Right ventricle myocardium superior (tissue), 1 donor: ENCODE results near the gene ATP5PB. TPM values are rescaled to one million over a fixed set of nuclear protein-coding genes. Genes with fewer than 3 reads are reported as not detected.

Source experiments
- ATAC-seq: fragments of 200-7000 bp; cut with Tn5 transposase; one replicate; pipeline ENCODE4 v1.9.1; 2020; ENCODE audit warnings: mild to moderate bottlenecking; ENCODE audit not compliant: poor library complexity
- DNase-seq: peaks from one replicate; pipeline ENCODE4 v3.0.0-alpha.2; 2020
- intact Hi-C: fragments of 100-400 bp; cut with DNase I; formaldehyde crosslinking; loops from one replicate; pipeline ENCODE4 v1.11.2; 2022
- total RNA-seq: library from RNA; stranded (reverse); fragmentation: NEBNext Ultra II Directional; extraction: Animal tissue kit (Norgen Biotek cat#: 25700); gene quantifications from one replicate; pipeline ENCODE4 v1.2.1, GENCODE V29; 2021
- donor health status: DM: no; HTN: yes; CAD: no; lungs with severe emphysema.

Gene ATP5PB
- total RNA-seq, 1 donor from 2014 or later: 680 TPM

DNA sequence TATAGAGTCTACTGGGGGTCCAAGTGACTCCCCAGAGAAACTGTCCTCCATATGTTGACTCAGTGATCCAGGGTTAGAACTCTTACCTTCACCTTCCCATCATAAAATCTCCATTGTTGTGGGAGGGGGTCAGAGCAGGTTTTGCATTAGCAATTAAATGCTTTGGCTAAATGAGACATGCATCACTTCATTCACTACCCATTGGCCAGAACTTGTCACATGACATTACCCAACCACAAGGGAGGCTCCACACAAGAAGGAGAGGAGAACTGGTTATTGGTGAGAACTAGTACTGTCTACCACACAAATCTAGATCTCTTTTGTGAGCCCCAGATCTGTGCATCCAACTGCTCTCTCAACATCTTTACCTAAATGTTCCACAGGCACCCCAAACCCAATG is 20.3 kb downstream of the ATP5PB start:
- ATAC-seq: no peak
- no peak for DNase-seq
- intact Hi-C loops: no loop called here

DNA sequence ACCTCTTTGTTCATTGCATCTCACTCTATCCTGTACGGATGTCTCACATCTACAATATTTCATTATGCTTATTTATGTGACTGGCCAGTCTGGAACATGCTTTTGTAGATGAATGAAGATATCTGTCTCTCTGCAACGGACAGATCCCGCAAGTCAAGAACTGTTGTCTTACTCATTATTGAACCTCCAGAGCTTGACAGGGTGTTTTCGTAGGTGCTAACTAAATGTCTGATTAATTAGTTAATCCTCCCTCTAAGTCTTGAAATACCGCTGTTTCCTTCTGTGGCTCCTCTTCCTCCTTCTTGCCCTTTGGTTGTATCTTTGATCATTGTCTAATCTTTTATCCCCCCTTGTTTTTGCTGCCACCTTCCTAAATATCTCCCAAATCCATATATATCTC is 21.3 kb downstream of the ATP5PB start:
- ATAC-seq (no peak), DNase-seq (no peak)
- intact Hi-C loops: no loop called here

DNA sequence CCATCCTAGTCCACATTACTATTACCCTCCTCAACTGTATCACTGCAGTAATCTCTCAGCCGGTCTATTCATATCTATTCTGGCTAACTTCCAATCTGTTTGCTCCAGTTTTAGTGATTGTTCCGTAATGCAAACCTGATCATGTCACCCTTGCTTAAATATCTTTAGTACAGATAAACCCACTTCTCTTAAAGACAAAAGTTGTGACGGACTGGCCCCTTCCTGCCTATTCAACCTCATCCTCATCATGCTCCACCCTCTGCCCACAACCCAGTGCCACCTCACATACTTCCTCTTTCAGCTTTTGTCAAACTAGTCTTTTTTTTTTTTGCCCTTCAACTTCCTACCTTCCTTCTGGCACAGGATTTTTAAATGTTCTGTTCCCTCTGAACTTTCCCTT is 21.7 kb downstream of the ATP5PB start:
- intact Hi-C loops: no loop called here
- DNase-seq (peak; percentile 48), ATAC-seq (peak; percentile 51)

DNA sequence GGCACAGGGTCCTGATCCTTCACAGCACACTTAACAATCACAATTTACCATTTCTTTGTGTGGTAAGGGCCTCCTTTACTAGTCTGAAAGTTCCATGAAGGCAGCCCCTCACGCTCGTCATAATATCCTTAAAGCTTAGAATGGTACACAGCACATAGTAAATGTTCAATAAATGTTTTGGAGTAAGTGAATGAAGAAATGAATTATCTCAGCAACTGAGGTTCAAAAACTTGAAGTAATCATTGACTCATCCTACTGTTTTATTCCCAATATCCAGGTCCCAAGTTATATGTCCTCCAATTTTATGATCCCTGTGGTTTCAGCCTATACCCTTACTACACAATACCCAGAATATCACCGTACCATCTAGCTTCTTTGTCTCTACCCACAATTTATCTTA is 22.3 kb downstream of the ATP5PB start:
- no peak for ATAC-seq
- DNase-seq: no peak
- intact Hi-C loops: no loop called here

DNA sequence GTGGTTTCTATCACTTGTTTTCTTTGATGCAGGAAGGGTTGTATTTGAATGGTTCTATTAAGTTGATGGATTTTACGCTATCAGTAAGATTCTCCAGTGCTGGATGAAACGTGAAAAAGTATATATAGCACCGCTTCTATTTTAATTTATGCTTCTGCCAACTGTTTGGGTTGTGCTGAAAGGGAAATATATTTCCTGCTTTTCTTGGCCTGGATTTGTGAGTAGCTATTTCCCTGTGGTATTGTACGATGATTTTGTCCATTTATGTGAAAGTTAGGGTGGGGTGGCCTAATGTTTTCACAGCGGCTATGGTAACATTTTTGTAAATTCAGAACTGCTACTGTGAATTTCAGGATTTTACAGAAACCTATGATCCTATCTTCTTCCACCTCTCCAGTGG is 24.8 kb downstream of the ATP5PB start:
- intact Hi-C loops: no loop called here
- ATAC-seq (peak; percentile 29), DNase-seq (no peak)

- intact Hi-C loops: no loop called here
- DNase-seq: no peak
Observed at GRCh38 chr1:111474521-111474920, 25.3 kb downstream of the ATP5PB start.

DNA sequence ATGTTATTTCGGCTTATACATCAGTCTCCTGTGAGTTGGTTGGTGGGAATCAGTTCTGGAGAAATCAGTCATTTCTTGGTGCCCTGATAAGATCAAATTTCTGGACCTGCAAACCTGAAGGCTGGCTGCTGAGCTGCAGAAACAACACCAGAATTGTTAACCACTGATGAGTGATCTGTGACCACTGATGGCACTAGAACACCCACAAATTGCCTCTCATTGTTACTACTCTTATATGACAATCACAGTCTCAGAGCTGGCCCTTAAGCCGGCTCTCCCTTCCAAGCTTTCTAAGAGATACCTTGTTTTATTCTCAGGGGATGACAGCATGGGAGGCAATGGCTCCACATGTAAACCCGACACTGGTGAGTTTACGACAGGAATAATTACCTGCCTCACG is 26.4 kb downstream of the ATP5PB start:
- ATAC-seq: no peak
- no peak for DNase-seq
- intact Hi-C loops: no loop called here

More at GRCh38 chr1:111474521-111474920, 25.3 kb downstream of the ATP5PB start:
- peak; percentile 36 for ATAC-seq

GRCh38 chr1:111476214-111476613 is 26.9 kb downstream of the ATP5PB start:
- intact Hi-C loops: no loop called here
- ATAC-seq: no peak
- no peak for DNase-seq

DNA sequence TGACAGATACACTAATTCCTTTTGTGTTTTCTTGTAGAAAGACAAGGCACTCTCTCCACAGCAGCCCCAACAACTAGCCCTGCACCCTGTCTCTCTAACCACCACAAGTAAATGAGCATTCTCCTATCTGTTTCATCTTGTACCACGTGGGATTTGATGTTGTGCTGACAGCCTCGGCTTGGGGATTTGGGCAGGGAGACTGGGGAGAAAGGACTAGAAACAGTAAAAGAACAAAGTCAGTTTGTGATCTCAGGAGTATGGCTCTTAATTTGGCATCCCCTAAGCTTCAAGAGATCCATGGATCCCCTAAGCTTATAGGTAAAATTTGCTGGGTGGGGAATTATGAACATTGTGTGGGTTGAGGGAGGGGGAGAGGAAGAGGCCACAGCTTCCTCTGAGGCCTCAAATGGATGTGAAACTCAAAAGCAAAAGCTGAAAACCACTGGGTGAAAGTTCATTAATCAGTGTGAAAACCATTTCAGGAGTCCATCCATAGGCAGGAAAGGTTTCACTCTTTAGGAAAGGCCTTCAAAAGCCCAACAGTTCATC is 27.6 kb downstream of the ATP5PB start:
- ATAC-seq (no peak), DNase-seq (no peak)
- intact Hi-C loops: no loop called here

DNA sequence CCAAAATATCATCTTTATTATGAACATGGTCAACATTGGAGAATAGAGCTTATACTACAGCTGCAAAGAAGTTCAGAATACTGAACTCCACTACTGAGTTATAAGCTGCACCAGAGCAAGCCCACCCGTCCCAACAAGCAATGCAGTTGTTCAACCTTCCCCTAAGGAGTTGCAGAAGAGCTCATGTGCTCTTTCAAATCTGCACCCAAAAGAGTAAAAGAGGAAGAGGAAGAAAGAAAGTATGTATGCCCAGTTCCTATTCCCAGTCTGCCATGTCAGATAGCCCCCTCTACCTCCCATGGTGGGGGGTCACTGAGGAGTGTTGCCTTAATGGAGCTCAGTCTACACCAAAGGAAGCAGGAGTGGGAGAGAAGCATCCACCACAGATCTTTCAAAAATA is 31.4 kb downstream of the ATP5PB start:
- intact Hi-C loops: loop anchor here (5.0 kb wide), 1 partner anchor 277 kb away; the partner anchor contains the start of gene DDX20
- DNase-seq: no peak
- ATAC-seq: no peak

- peak; percentile 96 for ATAC-seq
- intact Hi-C loops: loop anchor here (5.0 kb wide), 1 partner anchor 276 kb away; the partner anchor contains the start of gene DDX20
- DNase-seq: peak; percentile 89
Observed at GRCh38 chr1:111481387-111482221, 32.3 kb downstream of the ATP5PB start.

DNA sequence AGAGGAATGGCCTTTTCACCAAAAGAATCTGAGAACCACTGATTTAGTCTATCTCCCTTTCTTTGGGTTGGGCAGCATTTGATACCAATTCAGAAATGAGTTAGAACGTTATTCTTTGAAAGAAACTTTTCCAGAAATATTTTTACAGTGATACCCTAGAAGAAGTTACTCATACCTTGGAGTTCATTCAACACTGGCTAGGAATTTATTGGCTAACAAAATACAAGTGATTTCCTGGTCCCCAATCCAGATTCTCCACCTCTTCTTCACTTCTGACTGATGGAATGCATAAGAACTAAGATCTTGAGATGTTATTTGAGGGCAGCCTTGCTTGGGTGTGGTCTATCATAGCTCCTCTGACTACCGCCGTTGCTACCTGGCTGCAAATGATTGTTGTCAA is 33.9 kb downstream of the ATP5PB start:
- DNase-seq (no peak), ATAC-seq (no peak)
- intact Hi-C loops: loop anchor here (5.0 kb wide), 1 partner anchor 274 kb away; the partner anchor contains the start of gene DDX20

DNA sequence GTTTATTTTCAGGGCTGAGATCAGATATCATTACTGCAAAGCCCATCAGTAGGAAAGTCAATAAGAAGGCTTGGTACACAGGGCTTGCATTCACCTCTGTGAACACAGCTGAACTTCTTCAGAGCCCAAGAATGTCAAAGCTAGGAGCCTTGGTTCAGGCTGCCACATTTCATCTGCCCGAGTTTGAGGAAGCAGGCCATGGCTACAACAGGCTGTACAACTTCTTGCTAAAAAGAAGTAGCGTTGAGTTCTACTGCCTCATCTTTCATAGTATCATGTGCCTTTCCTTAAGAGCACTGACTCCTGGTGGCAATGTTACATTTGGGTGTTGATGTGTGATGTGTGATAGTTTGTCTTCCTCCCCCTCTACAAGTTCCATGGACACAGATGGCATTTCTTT is 34.6 kb downstream of the ATP5PB start:
- ATAC-seq (no peak), DNase-seq (no peak)
- intact Hi-C loops: loop anchor here (5.0 kb wide), 1 partner anchor 273 kb away; the partner anchor contains the start of gene DDX20

- intact Hi-C loops: loop anchor here (5.0 kb wide), 1 partner anchor 273 kb away; the partner anchor contains the start of gene DDX20
- ATAC-seq: no peak
- no peak for DNase-seq
Observed at GRCh38 chr1:111484391-111485026, 35.2 kb downstream of the ATP5PB start.

DNA sequence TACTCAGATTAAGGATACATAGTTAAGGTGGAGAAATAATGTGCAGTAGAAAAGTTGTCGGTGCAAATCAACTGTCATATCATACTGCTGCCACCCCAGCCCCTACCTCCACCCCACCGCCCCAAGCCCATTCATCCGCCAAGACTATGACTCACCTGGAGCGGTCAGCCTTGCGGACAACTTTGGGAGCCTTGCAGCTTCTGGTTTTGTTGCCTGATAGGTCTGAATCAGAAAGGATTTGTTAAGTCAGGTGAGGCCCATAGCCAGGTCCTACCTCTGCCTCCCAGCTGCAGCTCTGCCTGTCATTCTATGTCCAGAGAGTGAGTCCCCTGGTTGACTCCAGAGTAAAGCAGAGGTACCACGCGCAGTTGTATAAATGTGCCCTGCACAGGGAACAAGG is 37.2 kb downstream of the ATP5PB start:
- intact Hi-C loops: no loop called here
- DNase-seq: no peak
- no peak for ATAC-seq

DNA sequence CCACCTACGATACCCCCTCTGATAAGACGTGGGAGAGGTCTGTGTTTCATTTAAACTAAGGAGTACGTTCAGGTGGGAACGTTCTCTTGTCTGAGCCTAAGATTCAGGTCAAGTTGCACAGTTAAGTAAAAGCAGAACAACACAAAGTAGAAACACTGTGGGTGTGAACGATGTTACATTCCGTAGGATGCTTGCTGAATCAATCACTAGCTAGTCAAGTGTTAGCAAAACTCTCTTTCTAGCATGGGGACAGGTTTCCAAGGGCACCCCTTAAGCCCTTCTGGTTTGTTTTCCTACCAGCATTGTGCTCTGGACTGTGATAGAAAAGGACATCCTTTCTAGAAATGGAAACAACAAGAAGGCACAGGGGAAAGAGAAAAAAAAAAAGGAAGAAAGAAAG is 37.9 kb downstream of the ATP5PB start:
- ATAC-seq: no peak
- intact Hi-C loops: no loop called here

GRCh38 chr1:111488669-111489068 is 39.4 kb downstream of the ATP5PB start:
- no peak for DNase-seq
- ATAC-seq: no peak
- intact Hi-C loops: no loop called here

More for the DNA sequence above, 37.9 kb downstream of the ATP5PB start:
- no peak for DNase-seq

DNA sequence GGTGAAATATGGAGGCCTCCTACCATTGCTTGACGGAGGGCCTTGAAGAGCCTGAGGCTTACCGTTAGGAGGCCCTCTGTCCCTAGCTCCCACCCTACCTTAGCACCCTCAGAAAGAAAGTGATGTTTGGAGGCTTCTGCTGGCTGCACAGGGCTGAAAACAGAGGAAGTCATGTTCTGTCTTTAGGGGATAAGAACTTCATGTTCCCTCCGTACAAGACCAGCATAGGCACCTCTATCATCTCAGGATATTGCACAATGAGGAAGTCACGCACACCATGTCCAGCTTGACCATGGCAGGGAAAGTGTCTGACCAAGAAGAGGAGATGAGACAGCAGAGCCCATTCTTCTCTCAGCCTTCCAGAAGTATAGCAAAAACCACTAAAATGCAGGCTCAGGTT is 40.3 kb downstream of the ATP5PB start:
- DNase-seq (no peak), ATAC-seq (peak; percentile 79)
- intact Hi-C loops: no loop called here

GRCh38 chr1:111490220-111490619 is 41.0 kb downstream of the ATP5PB start:
- no peak for ATAC-seq
- intact Hi-C loops: no loop called here
- no peak for DNase-seq

GRCh38 chr1:111491070-111491469 is 41.8 kb downstream of the ATP5PB start:
- DNase-seq: no peak
- no peak for ATAC-seq
- intact Hi-C loops: no loop called here
